Caco-2 (cell line): ENCODE results near the gene RELL2. TPM values are rescaled to one million over a fixed set of nuclear protein-coding genes. Genes with fewer than 3 reads are reported as not detected.

ENCODE experiments used
- BruUV-seq: library from RNA; stranded (reverse); fragments of 400-500 nt; replicated peaks from 2 replicates; lab custom pipeline; 2021; lab: Mats Ljungman, UMichigan
- CTCF ChIA-PET: fragments of 300-600 bp; sonication (Branson Sonifier 250); formaldehyde crosslinking; loops from one replicate; lab custom pipeline; 2022; ENCODE audit warnings: antibody characterized with exemption; lab: Charles Lee
- POLR2A ChIA-PET: fragments of 300-600 bp; sonication (Branson Sonifier 250); formaldehyde crosslinking; loops from one replicate; lab custom pipeline; 2022; ENCODE audit warnings: antibody characterized with exemption; lab: Charles Lee
- DNase-seq, 2 experiments: peaks; one replicate each; pipeline versions ENCODE4 v3.0.0 to v3.0.0-alpha.2; 2020 to 2022
- H3K27me3 ChIP-seq: replicated peaks from 2 replicates; pipeline ENCODE4 v1.6.0; 2011; ENCODE audit warnings: low read length; ENCODE audit not compliant: control insufficient read depth, insufficient read depth
- H3K36me3 ChIP-seq: 2 replicates; pipeline ENCODE4 v1.5.1; 2011; ENCODE audit warnings: low read length; ENCODE audit not compliant: control insufficient read depth, insufficient read depth
- H3K4me1 ChIP-seq: fragments of 250-450 bp; sonication (Bioruptor Pico); 2 replicates; pipeline ENCODE4 v1.5.1; 2020; ENCODE audit warnings: mild to moderate bottlenecking
- H3K4me3 ChIP-seq: 2 replicates; pipeline ENCODE4 v1.5.1; 2011; ENCODE audit warnings: low read depth, mild to moderate bottlenecking, control low read depth, low read length
- H3K9me3 ChIP-seq: fragments of 250-450 bp; sonication (Bioruptor Pico); 2 replicates; pipeline ENCODE4 v1.5.1; 2020; ENCODE audit warnings: mild to moderate bottlenecking, moderate library complexity
- H3K27ac Mint-ChIP-seq: one replicate; pipeline ENCODE4 v1.8.0; 2022; ENCODE audit warnings: mixed read lengths; ENCODE audit not compliant: unreplicated experiment
- H3K27me3 Mint-ChIP-seq: one replicate; pipeline ENCODE4 v1.8.0; 2022; ENCODE audit warnings: mixed read lengths; ENCODE audit not compliant: insufficient read depth, unreplicated experiment
- H3K36me3 Mint-ChIP-seq: one replicate; pipeline ENCODE4 v1.8.0; 2022; ENCODE audit warnings: mild to moderate bottlenecking, mixed read lengths; ENCODE audit not compliant: insufficient read depth, unreplicated experiment
- H3K4me1 Mint-ChIP-seq: one replicate; pipeline ENCODE4 v1.8.0; 2022; ENCODE audit warnings: low read depth, mixed read lengths; ENCODE audit not compliant: unreplicated experiment
- H3K4me3 Mint-ChIP-seq: one replicate; pipeline ENCODE4 v1.8.0; 2022; ENCODE audit warnings: mild to moderate bottlenecking, moderate library complexity, mixed read lengths; ENCODE audit not compliant: unreplicated experiment
- H3K9me3 Mint-ChIP-seq: one replicate; pipeline ENCODE4 v1.8.0; 2022; ENCODE audit warnings: mixed read lengths; ENCODE audit not compliant: unreplicated experiment
- intact Hi-C: fragments of 100-400 bp; cut with micrococcal nuclease; formaldehyde crosslinking; loops from one replicate; pipeline ENCODE4 v1.10.0; 2022; ENCODE audit not compliant: unreplicated experiment
- total RNA-seq: library from RNA; stranded (reverse); gene quantifications from 2 replicates; pipeline ENCODE4 v1.2.3, GENCODE V29; 2022
- TF ChIP-seq, protein P1 (sequence below), 2 experiments: fragments of 200-600 bp in 1 of 2; IDR thresholded peaks; 1 replicate in 1 of 2; 2 replicates in 1 of 2; pipeline versions ENCODE4 v1.5.1 to v1.8.0; 2011 to 2022; ENCODE audit warnings: antibody characterized with exemption in 1 of 2, control low read depth in 1 of 2, inconsistent platforms in 1 of 2, low read depth in 1 of 2, low read length in 1 of 2, mild to moderate bottlenecking in 1 of 2, moderate library complexity in 1 of 2; ENCODE audit not compliant: insufficient read depth in 1 of 2, severe bottlenecking in 1 of 2, unreplicated experiment in 1 of 2

RELL2 gene
- total RNA-seq, 1 experiment from 2014 or later, result 8.7 TPM

DNA sequence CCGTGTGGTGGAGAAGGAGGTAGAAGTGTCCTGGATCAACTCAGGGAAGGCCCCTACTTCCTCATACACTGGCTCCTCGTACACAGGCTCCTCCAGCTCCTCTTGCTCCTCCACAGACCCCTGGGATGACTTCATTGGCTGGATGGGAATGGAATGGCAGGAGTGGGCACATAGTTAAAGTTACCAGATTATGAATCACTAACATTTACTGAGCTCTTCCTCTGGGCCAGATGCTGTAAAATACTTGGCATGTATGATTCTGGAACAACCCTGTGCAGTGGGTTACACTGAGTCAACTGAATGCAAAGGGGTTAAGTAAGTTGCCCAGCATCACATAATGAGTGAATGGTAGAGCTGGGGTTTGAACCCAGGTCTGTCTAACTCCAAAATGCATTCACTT, 17.5 kb downstream of the RELL2 start:
- DNase-seq, result no peak
- H3K27me3 ChIP-seq, result no peaks in the 10 kb centered on the region
- peaks cover 22% of the 10 kb centered on the region for H3K4me1 Mint-ChIP-seq
- ChIA-PET CTCF (interaction anchor here (1.2 kb wide), 1 partner anchor 11 kb away, joined by 7 read pairs; no protein-coding TSS in a partner anchor), POLR2A (no interaction called here)
- H3K36me3 ChIP-seq, result no peaks in the 10 kb centered on the region; the same call in 1 of the 2 replicates
- intact Hi-C loops, result no loop called here
- TF ChIP-seq, protein P1, sequence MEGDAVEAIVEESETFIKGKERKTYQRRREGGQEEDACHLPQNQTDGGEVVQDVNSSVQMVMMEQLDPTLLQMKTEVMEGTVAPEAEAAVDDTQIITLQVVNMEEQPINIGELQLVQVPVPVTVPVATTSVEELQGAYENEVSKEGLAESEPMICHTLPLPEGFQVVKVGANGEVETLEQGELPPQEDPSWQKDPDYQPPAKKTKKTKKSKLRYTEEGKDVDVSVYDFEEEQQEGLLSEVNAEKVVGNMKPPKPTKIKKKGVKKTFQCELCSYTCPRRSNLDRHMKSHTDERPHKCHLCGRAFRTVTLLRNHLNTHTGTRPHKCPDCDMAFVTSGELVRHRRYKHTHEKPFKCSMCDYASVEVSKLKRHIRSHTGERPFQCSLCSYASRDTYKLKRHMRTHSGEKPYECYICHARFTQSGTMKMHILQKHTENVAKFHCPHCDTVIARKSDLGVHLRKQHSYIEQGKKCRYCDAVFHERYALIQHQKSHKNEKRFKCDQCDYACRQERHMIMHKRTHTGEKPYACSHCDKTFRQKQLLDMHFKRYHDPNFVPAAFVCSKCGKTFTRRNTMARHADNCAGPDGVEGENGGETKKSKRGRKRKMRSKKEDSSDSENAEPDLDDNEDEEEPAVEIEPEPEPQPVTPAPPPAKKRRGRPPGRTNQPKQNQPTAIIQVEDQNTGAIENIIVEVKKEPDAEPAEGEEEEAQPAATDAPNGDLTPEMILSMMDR (IDR thresholded peaks at IDR 0.05; ENCODE audit: insufficient read depth in 1 of 2, low read depth in 1 of 2, low read length in 1 of 2, severe bottlenecking in 1 of 2, unreplicated experiment in 1 of 2), result no peak
- H3K4me3 ChIP-seq, result no peak overlapping the region
- BruUV-seq, result no TSS peak
- peaks cover 4% of the 10 kb centered on the region for H3K36me3 Mint-ChIP-seq
- peaks cover 3% of the 10 kb centered on the region for H3K27me3 Mint-ChIP-seq
- H3K27ac Mint-ChIP-seq, result no peak overlapping the region
- no peak overlapping the region for H3K4me3 Mint-ChIP-seq
- H3K9me3 ChIP-seq, result no peaks in the 10 kb centered on the region
- H3K9me3 Mint-ChIP-seq, result no peaks in the 10 kb centered on the region
- H3K4me1 ChIP-seq, result peaks cover 5% of the 10 kb centered on the region

DNA sequence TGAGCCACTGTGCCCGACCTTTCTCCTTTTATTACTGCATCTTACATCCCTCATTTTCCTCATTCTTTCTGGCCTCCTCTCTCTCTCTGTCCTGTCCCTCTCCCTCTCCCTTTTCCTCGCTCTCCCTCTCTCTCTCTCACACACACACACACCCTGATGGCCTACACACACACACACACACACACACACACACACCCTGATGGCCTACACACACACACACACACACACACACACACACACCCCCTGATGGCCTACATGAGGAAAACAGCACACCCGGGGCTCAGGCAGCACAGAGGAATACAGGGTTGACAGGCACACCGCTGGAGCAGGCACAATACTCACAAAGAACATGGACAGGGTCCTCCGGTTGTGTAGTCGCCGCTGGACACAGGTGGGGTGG, 18.2 kb downstream of the RELL2 start:
- CTCF ChIA-PET, result interaction anchor here (1.2 kb wide), 1 partner anchor 10 kb away, joined by 7 read pairs; no protein-coding TSS in a partner anchor
- Mint-ChIP-seq H3K4me1 (peaks cover 22% of the 10 kb centered on the region), H3K9me3 (no peaks in the 10 kb centered on the region), H3K4me3 (no peak overlapping the region), H3K36me3 (peaks cover 4% of the 10 kb centered on the region), H3K27ac (no peak overlapping the region), H3K27me3 (peaks cover 3% of the 10 kb centered on the region)
- DNase-seq, result no peak
- Histone ChIP-seq H3K9me3 (no peaks in the 10 kb centered on the region), H3K4me3 (no peak overlapping the region), H3K4me1 (peaks cover 5% of the 10 kb centered on the region), H3K27me3 (no peaks in the 10 kb centered on the region), H3K36me3 (no peaks in the 10 kb centered on the region; the same call in 1 of the 2 replicates)
- BruUV-seq, result no TSS peak
- TF ChIP-seq, protein P1 (IDR thresholded peaks at IDR 0.05; ENCODE audit: insufficient read depth in 1 of 2, low read depth in 1 of 2, low read length in 1 of 2, severe bottlenecking in 1 of 2, unreplicated experiment in 1 of 2), result no peak
- intact Hi-C loops, result no loop called here
- POLR2A ChIA-PET, result no interaction called here

DNA sequence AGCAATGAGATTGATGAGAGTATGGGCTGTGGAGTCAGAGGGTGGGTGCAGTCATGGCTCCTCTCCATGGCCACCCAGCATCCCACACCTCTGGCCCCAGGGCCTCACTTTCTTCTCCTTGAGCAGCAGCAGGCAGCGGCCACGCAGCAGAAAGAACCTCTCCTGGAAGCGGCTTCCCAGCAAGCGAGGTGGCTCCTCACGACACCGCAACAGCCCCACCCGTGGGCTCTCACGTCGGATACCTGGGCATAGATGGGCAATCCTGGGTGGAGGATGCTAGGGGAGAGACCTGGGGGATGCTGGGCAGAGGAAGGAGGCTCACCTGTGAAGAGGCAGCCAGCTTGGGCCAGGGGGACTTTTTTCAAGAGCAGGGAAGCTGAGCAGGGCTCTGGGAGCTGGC, 19.6 kb downstream of the RELL2 start:
- BruUV-seq, result no TSS peak
- ChIA-PET CTCF (no interaction called here), POLR2A (no interaction called here)
- Mint-ChIP-seq H3K9me3 (no peaks in the 10 kb centered on the region), H3K4me3 (no peak overlapping the region), H3K36me3 (peaks cover 4% of the 10 kb centered on the region), H3K4me1 (peaks cover 11% of the 10 kb centered on the region), H3K27ac (no peak overlapping the region), H3K27me3 (peaks cover 3% of the 10 kb centered on the region)
- Histone ChIP-seq H3K4me1 (peaks cover 5% of the 10 kb centered on the region), H3K9me3 (no peaks in the 10 kb centered on the region), H3K36me3 (no peaks in the 10 kb centered on the region; the same call in 1 of the 2 replicates), H3K4me3 (no peak overlapping the region), H3K27me3 (no peaks in the 10 kb centered on the region)
- TF ChIP-seq, protein P1 (IDR thresholded peaks at IDR 0.05; ENCODE audit: insufficient read depth in 1 of 2, low read depth in 1 of 2, low read length in 1 of 2, severe bottlenecking in 1 of 2, unreplicated experiment in 1 of 2), result no peak
- intact Hi-C loops, result no loop called here
- no peak for DNase-seq
